ENCODE data around the gene RXRB.

DNA sequence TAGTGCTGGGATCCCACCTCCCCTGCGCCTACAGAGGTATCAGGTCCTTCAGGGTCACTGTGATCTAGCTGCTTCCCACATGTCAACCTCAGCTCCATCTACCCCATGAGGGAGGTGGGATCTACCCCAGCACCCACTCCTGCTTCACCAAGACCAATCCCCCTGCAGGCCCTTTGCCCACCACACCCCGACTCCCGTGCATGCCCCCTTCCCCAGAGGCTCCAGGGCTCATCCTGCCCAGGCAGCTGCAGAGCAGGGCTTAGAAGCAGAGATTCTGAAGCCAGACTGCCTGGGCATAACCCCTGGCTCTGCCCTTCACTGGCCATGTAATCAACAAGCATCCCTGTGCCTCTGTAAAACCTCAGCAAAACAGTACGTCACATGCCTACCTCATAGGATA is 25.7 kb downstream of the RXRB start:
- TF ChIP-seq, protein P1, sequence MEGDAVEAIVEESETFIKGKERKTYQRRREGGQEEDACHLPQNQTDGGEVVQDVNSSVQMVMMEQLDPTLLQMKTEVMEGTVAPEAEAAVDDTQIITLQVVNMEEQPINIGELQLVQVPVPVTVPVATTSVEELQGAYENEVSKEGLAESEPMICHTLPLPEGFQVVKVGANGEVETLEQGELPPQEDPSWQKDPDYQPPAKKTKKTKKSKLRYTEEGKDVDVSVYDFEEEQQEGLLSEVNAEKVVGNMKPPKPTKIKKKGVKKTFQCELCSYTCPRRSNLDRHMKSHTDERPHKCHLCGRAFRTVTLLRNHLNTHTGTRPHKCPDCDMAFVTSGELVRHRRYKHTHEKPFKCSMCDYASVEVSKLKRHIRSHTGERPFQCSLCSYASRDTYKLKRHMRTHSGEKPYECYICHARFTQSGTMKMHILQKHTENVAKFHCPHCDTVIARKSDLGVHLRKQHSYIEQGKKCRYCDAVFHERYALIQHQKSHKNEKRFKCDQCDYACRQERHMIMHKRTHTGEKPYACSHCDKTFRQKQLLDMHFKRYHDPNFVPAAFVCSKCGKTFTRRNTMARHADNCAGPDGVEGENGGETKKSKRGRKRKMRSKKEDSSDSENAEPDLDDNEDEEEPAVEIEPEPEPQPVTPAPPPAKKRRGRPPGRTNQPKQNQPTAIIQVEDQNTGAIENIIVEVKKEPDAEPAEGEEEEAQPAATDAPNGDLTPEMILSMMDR (IDR thresholded peaks at IDR 0.05), result no peak
- TF ChIP-seq POLR2A (IDR thresholded peaks at IDR 0.05), result no peak
